ENCODE results near the gene SPAG16. TPM values are rescaled to one million over a fixed set of nuclear protein-coding genes. Genes with fewer than 3 reads are reported as not detected.

SPAG16 gene
- total RNA-seq, 3 donors from 2014 or later: 5.4 to 5.7 (median 5.5) TPM

- Mint-ChIP-seq H3K4me1 (ENCODE audit: low read depth) (no peaks in the 10 kb centered on the region), H3K36me3 (ENCODE audit: insufficient read depth) (no peaks in the 10 kb centered on the region)
These were observed 933.3 kb downstream of the SPAG16 start for GRCh38 chr2:214217599-214217998.

GRCh38 chr2:214220251-214220650 lies 936.0 kb downstream of the SPAG16 start:
- Mint-ChIP-seq H3K36me3 (ENCODE audit: insufficient read depth) (no peaks in the 10 kb centered on the region), H3K27me3 (ENCODE audit: low read depth) (no peaks in the 10 kb centered on the region), H3K4me3 (no peak overlapping the region), H3K9me3 (no peaks in the 10 kb centered on the region), H3K4me1 (ENCODE audit: low read depth) (no peaks in the 10 kb centered on the region)
- ATAC-seq (no peak), DNase-seq (no peak)

More at GRCh38 chr2:214217599-214217998, 933.3 kb downstream of the SPAG16 start:
- ATAC-seq (no peak), DNase-seq (no peak)
- H3K4me3 Mint-ChIP-seq: no peak overlapping the region
- no peaks in the 10 kb centered on the region for H3K9me3 Mint-ChIP-seq
- no peaks in the 10 kb centered on the region for H3K27me3 Mint-ChIP-seq (ENCODE audit: low read depth)

GRCh38 chr2:214226061-214226460 lies 941.8 kb downstream of the SPAG16 start:
- no peaks in the 10 kb centered on the region for H3K4me1 Mint-ChIP-seq (ENCODE audit: low read depth)
- no peaks in the 10 kb centered on the region for H3K36me3 Mint-ChIP-seq (ENCODE audit: insufficient read depth)
- no peak for DNase-seq
- ATAC-seq: no peak
- no peaks in the 10 kb centered on the region for H3K9me3 Mint-ChIP-seq
- no peaks in the 10 kb centered on the region for H3K27me3 Mint-ChIP-seq (ENCODE audit: low read depth)
- H3K4me3 Mint-ChIP-seq: no peak overlapping the region

- ATAC-seq: no peak
- Mint-ChIP-seq H3K4me3 (no peak overlapping the region), H3K9me3 (peaks cover 9% of the 10 kb centered on the region), H3K4me1 (ENCODE audit: low read depth) (no peaks in the 10 kb centered on the region), H3K27me3 (ENCODE audit: low read depth) (no peaks in the 10 kb centered on the region), H3K36me3 (ENCODE audit: insufficient read depth) (no peaks in the 10 kb centered on the region)
- DNase-seq: no peak
These were observed 948.0 kb downstream of the SPAG16 start for GRCh38 chr2:214232271-214232670.

- no peaks in the 10 kb centered on the region for H3K36me3 Mint-ChIP-seq (ENCODE audit: insufficient read depth)
- ATAC-seq (no peak), DNase-seq (no peak)
- H3K27me3 Mint-ChIP-seq (ENCODE audit: low read depth): no peaks in the 10 kb centered on the region
- no peaks in the 10 kb centered on the region for H3K4me1 Mint-ChIP-seq (ENCODE audit: low read depth)
- H3K4me3 Mint-ChIP-seq: no peak overlapping the region
- peaks cover 9% of the 10 kb centered on the region for H3K9me3 Mint-ChIP-seq
These were observed 948.9 kb downstream of the SPAG16 start for GRCh38 chr2:214233164-214233563.

GRCh38 chr2:214242797-214243196 lies 958.5 kb downstream of the SPAG16 start:
- no peaks in the 10 kb centered on the region for H3K4me1 Mint-ChIP-seq (ENCODE audit: low read depth)
- DNase-seq (no peak), ATAC-seq (no peak)
- H3K27me3 Mint-ChIP-seq (ENCODE audit: low read depth): no peaks in the 10 kb centered on the region
- H3K36me3 Mint-ChIP-seq (ENCODE audit: insufficient read depth): no peaks in the 10 kb centered on the region
- H3K9me3 Mint-ChIP-seq: no peaks in the 10 kb centered on the region
- H3K4me3 Mint-ChIP-seq: no peak overlapping the region

GRCh38 chr2:214244847-214245246 lies 960.6 kb downstream of the SPAG16 start:
- Mint-ChIP-seq H3K36me3 (ENCODE audit: insufficient read depth) (no peaks in the 10 kb centered on the region), H3K9me3 (no peaks in the 10 kb centered on the region), H3K4me1 (ENCODE audit: low read depth) (no peaks in the 10 kb centered on the region), H3K27me3 (ENCODE audit: low read depth) (no peaks in the 10 kb centered on the region), H3K4me3 (no peak overlapping the region)
- ATAC-seq: no peak
- DNase-seq: no peak

GRCh38 chr2:214246417-214246816 lies 962.2 kb downstream of the SPAG16 start:
- Mint-ChIP-seq H3K4me3 (no peak overlapping the region), H3K9me3 (no peaks in the 10 kb centered on the region), H3K27me3 (ENCODE audit: low read depth) (no peaks in the 10 kb centered on the region), H3K36me3 (ENCODE audit: insufficient read depth) (no peaks in the 10 kb centered on the region), H3K4me1 (ENCODE audit: low read depth) (no peaks in the 10 kb centered on the region)
- DNase-seq: no peak
- no peak for ATAC-seq

GRCh38 chr2:214247531-214247930 lies 963.3 kb downstream of the SPAG16 start:
- no peaks in the 10 kb centered on the region for H3K9me3 Mint-ChIP-seq

GRCh38 chr2:214255046-214255445 lies 970.8 kb downstream of the SPAG16 start:
- no peak for ATAC-seq
- no peak for DNase-seq
- Mint-ChIP-seq H3K4me1 (ENCODE audit: low read depth) (no peaks in the 10 kb centered on the region), H3K9me3 (peaks cover 14% of the 10 kb centered on the region), H3K27me3 (ENCODE audit: low read depth) (no peaks in the 10 kb centered on the region), H3K4me3 (no peak overlapping the region), H3K36me3 (ENCODE audit: insufficient read depth) (no peaks in the 10 kb centered on the region)

More at GRCh38 chr2:214247531-214247930, 963.3 kb downstream of the SPAG16 start:
- DNase-seq: no peak
- Mint-ChIP-seq H3K4me3 (no peak overlapping the region), H3K4me1 (ENCODE audit: low read depth) (no peaks in the 10 kb centered on the region), H3K36me3 (ENCODE audit: insufficient read depth) (no peaks in the 10 kb centered on the region), H3K27me3 (ENCODE audit: low read depth) (no peaks in the 10 kb centered on the region)
- ATAC-seq: no peak

GRCh38 chr2:214261683-214262082 lies 977.4 kb downstream of the SPAG16 start:
- peaks cover 3% of the 10 kb centered on the region for H3K27me3 Mint-ChIP-seq (ENCODE audit: low read depth)
- H3K4me3 Mint-ChIP-seq: no peak overlapping the region
- H3K36me3 Mint-ChIP-seq (ENCODE audit: insufficient read depth): no peaks in the 10 kb centered on the region
- no peak for ATAC-seq
- DNase-seq: no peak
- H3K9me3 Mint-ChIP-seq: peaks cover 9% of the 10 kb centered on the region
- H3K4me1 Mint-ChIP-seq (ENCODE audit: low read depth): no peaks in the 10 kb centered on the region

- no peak for ATAC-seq
- Mint-ChIP-seq H3K4me1 (ENCODE audit: low read depth) (no peaks in the 10 kb centered on the region), H3K4me3 (no peak overlapping the region), H3K36me3 (ENCODE audit: insufficient read depth) (no peaks in the 10 kb centered on the region), H3K9me3 (peaks cover 4% of the 10 kb centered on the region), H3K27me3 (ENCODE audit: low read depth) (peaks cover 3% of the 10 kb centered on the region)
- no peak for DNase-seq
These were observed 979.9 kb downstream of the SPAG16 start for GRCh38 chr2:214264171-214264570.

GRCh38 chr2:214265991-214266489 lies 981.8 kb downstream of the SPAG16 start:
- H3K36me3 Mint-ChIP-seq (ENCODE audit: insufficient read depth): no peaks in the 10 kb centered on the region
- DNase-seq (no peak), ATAC-seq (no peak)
- no peaks in the 10 kb centered on the region for H3K9me3 Mint-ChIP-seq
- H3K27me3 Mint-ChIP-seq (ENCODE audit: low read depth): peaks cover 3% of the 10 kb centered on the region
- H3K4me3 Mint-ChIP-seq: no peak overlapping the region
- no peaks in the 10 kb centered on the region for H3K4me1 Mint-ChIP-seq (ENCODE audit: low read depth)

- Mint-ChIP-seq H3K4me3 (no peak overlapping the region), H3K9me3 (peaks cover 26% of the 10 kb centered on the region), H3K27me3 (ENCODE audit: low read depth) (no peaks in the 10 kb centered on the region), H3K36me3 (ENCODE audit: insufficient read depth) (no peaks in the 10 kb centered on the region), H3K4me1 (ENCODE audit: low read depth) (no peaks in the 10 kb centered on the region)
- DNase-seq: no peak
- no peak for ATAC-seq
These were observed 993.6 kb downstream of the SPAG16 start for GRCh38 chr2:214277880-214278279.

- ATAC-seq: no peak
- Mint-ChIP-seq H3K9me3 (peaks cover 7% of the 10 kb centered on the region), H3K36me3 (ENCODE audit: insufficient read depth) (no peaks in the 10 kb centered on the region), H3K4me1 (ENCODE audit: low read depth) (no peaks in the 10 kb centered on the region), H3K4me3 (no peak overlapping the region), H3K27me3 (ENCODE audit: low read depth) (no peaks in the 10 kb centered on the region)
- DNase-seq: no peak
These were observed 1001.7 kb downstream of the SPAG16 start for GRCh38 chr2:214286011-214286410.

GRCh38 chr2:214293593-214293992 lies 1009.3 kb downstream of the SPAG16 start:
- ATAC-seq (no peak), DNase-seq (no peak)
- Mint-ChIP-seq H3K36me3 (ENCODE audit: insufficient read depth) (no peaks in the 10 kb centered on the region), H3K9me3 (peaks cover 20% of the 10 kb centered on the region), H3K4me3 (no peak overlapping the region), H3K4me1 (ENCODE audit: low read depth) (no peaks in the 10 kb centered on the region), H3K27me3 (ENCODE audit: low read depth) (no peaks in the 10 kb centered on the region)

All from activated T-cell treated with anti-CD3 and anti-CD28 coated beads, Interleukin-2, amount 50 U/mL, for 4 hours (primary cell).